HL-60 (cell line): Measurements from ENCODE around the gene SOS2.

Experiments
- CTCF ChIP-seq: IDR thresholded peaks from one replicate; pipeline ENCODE4 v1.5.1; 2011; ENCODE audit warnings: low read length, control low read depth, inconsistent platforms; ENCODE audit not compliant: insufficient read depth
- REST ChIP-seq: IDR thresholded peaks from 2 replicates; pipeline ENCODE4 v1.6.1; 2012; ENCODE audit warnings: low read depth; ENCODE audit not compliant: insufficient replicate concordance

- TF ChIP-seq CTCF (no peak), REST (no peak)
Observed at GRCh38 chr14:50233951-50234250, 2.5 kb upstream of the SOS2 start.
